Glutamatergic neuron (in vitro differentiated cells): Measurements from ENCODE around the gene GNB1. TPM values are rescaled to one million over a fixed set of nuclear protein-coding genes. Genes with fewer than 3 reads are reported as not detected.
"Not testable (repeated sequence)": the region's sequence is repeated elsewhere in the genome, so short reads cannot be mapped to it uniquely, and the experiment has no call there.

ENCODE experiments used
- DNase-seq: peaks from one replicate; pipeline ENCODE4 v3.0.0; 2022
- H3K27ac Mint-ChIP-seq: one replicate; pipeline ENCODE4 v1.8.0; 2020; ENCODE audit warnings: mild to moderate bottlenecking, mixed read lengths, inconsistent platforms; ENCODE audit not compliant: unreplicated experiment
- H3K27me3 Mint-ChIP-seq: one replicate; pipeline ENCODE4 v1.8.0; 2020; ENCODE audit warnings: mild to moderate bottlenecking, moderate library complexity, mixed read lengths, inconsistent platforms; ENCODE audit not compliant: unreplicated experiment
- H3K36me3 Mint-ChIP-seq: one replicate; pipeline ENCODE4 v1.8.0; 2020; ENCODE audit warnings: mild to moderate bottlenecking, mixed read lengths, inconsistent platforms; ENCODE audit not compliant: unreplicated experiment
- H3K4me1 Mint-ChIP-seq: one replicate; pipeline ENCODE4 v1.8.0; 2020; ENCODE audit warnings: mild to moderate bottlenecking, low read depth, mixed read lengths, inconsistent platforms; ENCODE audit not compliant: unreplicated experiment
- H3K4me3 Mint-ChIP-seq: one replicate; pipeline ENCODE4 v1.8.0; 2020; ENCODE audit warnings: mild to moderate bottlenecking, mixed read lengths, inconsistent platforms; ENCODE audit not compliant: unreplicated experiment
- H3K9me3 Mint-ChIP-seq: one replicate; pipeline ENCODE4 v1.8.0; 2020; ENCODE audit warnings: mild to moderate bottlenecking, moderate library complexity, mixed read lengths, inconsistent platforms; ENCODE audit not compliant: unreplicated experiment
- CTCF ChIP-seq: fragments of 200-600 bp; sonication (generic); IDR thresholded peaks from one replicate; pipeline ENCODE4 v1.5.0; 2021; ENCODE audit not compliant: partially characterized antibody, unreplicated experiment
- total RNA-seq: library from RNA; stranded (reverse); fragmentation: NEBNext Ultra II Directional; extraction: Animal tissue kit (Norgen Biotek cat#: 25700); gene quantifications from one replicate; pipeline ENCODE4 v1.2.1, GENCODE V29; 2021; ENCODE audit not compliant: unreplicated experiment

Gene GNB1
- total RNA-seq, 1 donor from 2014 or later, result 734 TPM

- no peak for DNase-seq
- peaks cover 5% of the 10 kb centered on the region for H3K9me3 Mint-ChIP-seq
- H3K4me1 Mint-ChIP-seq, result peaks cover 10% of the 10 kb centered on the region
- TF ChIP-seq CTCF, result no peak
- H3K4me3 Mint-ChIP-seq, result no peak overlapping the region
- H3K36me3 Mint-ChIP-seq, result no peaks in the 10 kb centered on the region
- H3K27ac Mint-ChIP-seq, result peak overlapping the region; percentile 59
- peaks cover 7% of the 10 kb centered on the region for H3K27me3 Mint-ChIP-seq
Observed at GRCh38 chr1:1752636-1753606, 138.0 kb downstream of the GNB1 start.

DNA sequence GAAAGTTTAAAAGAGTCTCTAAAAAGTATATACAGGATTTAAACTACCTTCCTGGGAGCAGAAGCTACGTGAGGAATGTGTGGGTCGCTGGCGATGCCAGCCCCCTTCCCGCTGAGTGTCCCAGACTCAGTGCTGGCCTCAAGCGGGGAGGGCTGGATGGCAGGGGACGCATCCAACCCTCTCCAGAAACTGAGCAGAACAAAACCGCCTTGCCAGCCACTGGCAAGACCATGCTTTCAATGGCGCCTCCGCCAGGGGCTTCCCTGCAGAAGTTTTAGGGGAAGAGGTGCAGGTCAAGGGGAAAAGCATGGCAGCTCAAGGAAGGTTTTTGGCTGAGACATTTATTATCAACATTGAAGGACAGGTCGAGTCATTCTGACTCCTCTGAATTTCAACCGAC, 138.7 kb downstream of the GNB1 start:
- DNase-seq, result no peak
- TF ChIP-seq CTCF, result no peak
- Mint-ChIP-seq H3K27me3 (peaks cover 5% of the 10 kb centered on the region), H3K36me3 (no peaks in the 10 kb centered on the region), H3K9me3 (peaks cover 5% of the 10 kb centered on the region), H3K4me3 (no peak overlapping the region), H3K4me1 (peaks cover 10% of the 10 kb centered on the region), H3K27ac (peak overlapping the region; percentile 59)

- not testable (repeated sequence) for H3K36me3 Mint-ChIP-seq, H3K4me3 Mint-ChIP-seq, H3K27me3 Mint-ChIP-seq, H3K9me3 Mint-ChIP-seq, DNase-seq, H3K27ac Mint-ChIP-seq
- peaks cover 10% of the 10 kb centered on the region for H3K4me1 Mint-ChIP-seq
Observed at GRCh38 chr1:1749941-1750340, 140.9 kb downstream of the GNB1 start.

DNA sequence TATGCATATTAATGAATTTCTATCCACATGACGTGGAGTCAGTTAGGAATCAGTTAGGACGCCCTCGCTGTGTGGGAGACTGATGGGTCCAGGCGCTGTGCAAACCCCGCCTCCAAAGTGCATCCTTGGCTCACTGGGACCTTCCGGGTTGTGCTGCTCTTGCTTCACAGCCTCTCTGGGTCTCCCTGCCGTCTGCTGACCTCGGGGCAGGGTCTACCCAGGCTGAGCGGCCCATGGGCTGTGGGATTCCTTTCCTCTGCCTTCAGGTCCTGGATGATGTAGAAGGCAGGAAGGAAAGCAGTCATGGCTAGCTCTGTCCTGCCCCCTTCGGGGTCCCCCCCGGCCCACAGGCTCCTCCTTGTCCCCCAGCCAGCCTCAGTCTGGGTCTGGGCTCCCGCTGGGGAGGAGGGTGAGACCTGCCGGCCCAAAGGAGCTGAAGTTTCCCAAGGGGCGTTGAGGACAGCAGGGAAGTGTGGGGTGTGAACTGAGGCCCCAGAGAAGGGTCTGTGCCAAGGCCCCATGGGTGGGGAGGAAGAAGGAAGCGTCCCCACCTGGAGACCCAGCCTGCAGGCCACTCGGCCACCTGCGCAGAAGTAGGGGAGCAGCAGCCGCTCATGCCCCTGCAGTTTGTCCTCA, 142.1 kb downstream of the GNB1 start:
- peak overlapping the region; percentile 4 for H3K4me3 Mint-ChIP-seq
- peaks cover 5% of the 10 kb centered on the region for H3K9me3 Mint-ChIP-seq
- peaks cover 5% of the 10 kb centered on the region for H3K27me3 Mint-ChIP-seq
- DNase-seq, result no peak
- no peak for TF ChIP-seq CTCF
- H3K4me1 Mint-ChIP-seq, result peaks cover 10% of the 10 kb centered on the region
- no peaks in the 10 kb centered on the region for H3K36me3 Mint-ChIP-seq
- H3K27ac Mint-ChIP-seq, result no peak overlapping the region

DNA sequence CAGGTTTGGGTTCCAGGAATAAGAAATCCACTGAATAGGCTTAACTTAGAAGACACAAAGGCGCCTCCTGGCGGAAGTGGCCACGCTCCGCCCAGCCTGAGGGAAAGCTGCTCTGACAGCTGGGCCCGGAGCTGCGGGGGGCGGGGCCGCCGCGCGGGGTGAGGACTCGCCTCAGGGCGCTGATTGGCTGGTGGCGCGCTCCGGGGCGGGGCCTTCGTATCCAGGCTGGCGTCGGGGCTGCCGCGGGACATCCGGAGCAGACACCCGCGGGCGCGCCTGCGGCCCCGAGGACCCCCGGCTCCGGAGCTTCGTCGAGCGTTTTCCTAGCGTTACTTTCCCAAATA, 144.3 kb downstream of the GNB1 start:
- not testable (repeated sequence) for H3K27ac Mint-ChIP-seq, H3K4me1 Mint-ChIP-seq, H3K9me3 Mint-ChIP-seq, H3K36me3 Mint-ChIP-seq, H3K4me3 Mint-ChIP-seq, DNase-seq, H3K27me3 Mint-ChIP-seq

DNA sequence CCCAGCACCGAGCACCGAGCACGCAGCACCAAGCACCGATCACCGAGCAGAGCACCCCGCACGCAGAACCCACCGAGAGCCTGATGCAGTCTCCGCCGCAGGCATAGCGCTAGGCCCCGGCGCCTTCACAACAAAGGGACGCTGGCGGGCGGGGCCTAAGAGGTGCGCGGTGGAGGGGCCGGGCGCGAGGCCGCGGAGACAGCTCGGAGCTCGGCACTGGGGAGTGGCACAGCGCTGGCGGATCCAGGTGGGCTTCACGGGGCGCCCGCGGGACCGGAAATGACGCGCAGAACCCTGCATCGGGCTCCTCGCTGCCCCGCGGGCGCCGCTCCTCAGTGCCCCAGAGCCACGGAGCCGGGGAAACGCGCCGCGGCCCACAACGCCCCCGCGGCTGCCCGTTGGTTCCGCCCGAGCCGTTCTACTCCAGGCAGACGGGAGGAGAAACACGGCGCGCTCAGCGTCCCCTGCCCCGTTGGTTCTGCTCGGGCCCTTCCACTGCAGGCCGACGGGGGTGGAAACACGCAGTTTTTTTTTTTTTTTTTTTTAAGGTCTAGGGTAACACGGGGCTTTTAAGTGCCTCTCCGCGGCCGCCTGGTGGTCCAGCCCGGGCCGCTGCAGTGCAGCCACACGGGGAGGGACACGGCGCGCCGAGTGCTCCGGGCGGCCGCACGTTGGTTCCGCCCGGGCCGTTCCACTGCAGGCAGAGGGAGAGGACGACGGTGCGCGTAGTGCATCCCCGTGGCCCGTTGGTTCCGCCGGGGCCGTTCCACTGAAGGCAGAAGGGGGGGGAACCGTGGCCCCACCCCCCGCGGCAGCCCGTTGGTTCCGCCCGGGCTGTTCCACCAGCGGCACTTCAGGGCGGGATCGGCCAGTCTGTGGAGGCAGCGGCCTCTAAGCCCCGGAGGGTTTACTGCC, 145.0 kb downstream of the GNB1 start:
- H3K27ac Mint-ChIP-seq, H3K4me1 Mint-ChIP-seq, H3K9me3 Mint-ChIP-seq, H3K4me3 Mint-ChIP-seq, H3K36me3 Mint-ChIP-seq, H3K27me3 Mint-ChIP-seq: not testable (repeated sequence)
- peak; percentile 79 for DNase-seq

DNA sequence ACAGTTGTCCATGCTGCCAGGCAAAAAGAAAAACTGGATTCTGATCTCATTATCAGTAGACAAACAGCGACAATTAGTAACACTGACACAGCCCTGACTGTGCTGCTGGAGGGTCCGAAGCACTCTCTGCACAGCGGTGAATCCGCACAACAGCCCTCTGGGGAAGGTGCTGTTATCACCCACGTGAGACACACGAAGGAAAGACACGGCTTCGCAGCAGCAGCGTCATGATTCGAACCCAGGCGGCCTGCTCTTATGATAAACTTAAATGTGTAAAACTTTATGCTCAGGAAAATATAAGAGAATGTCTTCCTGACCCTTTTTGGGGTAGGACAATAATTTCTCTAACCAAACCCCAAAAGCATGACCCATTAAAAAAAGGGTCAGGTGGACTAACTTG, 148.4 kb downstream of the GNB1 start:
- H3K36me3 Mint-ChIP-seq, H3K4me3 Mint-ChIP-seq, H3K27ac Mint-ChIP-seq: not testable (repeated sequence)

DNA sequence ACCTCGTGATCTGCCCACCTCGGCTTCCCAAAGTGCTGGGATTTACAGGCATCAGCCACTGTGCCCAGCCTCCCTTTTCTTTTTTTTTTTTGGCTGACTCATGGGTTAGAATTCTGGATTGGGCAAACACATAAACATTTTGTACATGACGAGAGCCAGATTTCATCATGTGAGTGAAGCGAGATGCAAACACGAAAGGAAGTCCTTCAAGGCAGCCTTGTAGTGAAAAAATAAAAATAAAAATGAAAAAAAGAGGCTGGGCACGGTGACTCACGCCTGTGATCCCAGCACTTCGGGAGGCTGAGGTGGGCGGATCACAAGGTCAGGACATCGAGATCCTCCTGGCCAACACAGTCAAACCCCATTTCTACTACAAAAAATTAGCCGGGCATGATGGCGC, 149.9 kb downstream of the GNB1 start:
- H3K36me3 Mint-ChIP-seq, H3K27me3 Mint-ChIP-seq, H3K27ac Mint-ChIP-seq, H3K4me1 Mint-ChIP-seq, H3K4me3 Mint-ChIP-seq, H3K9me3 Mint-ChIP-seq, DNase-seq: not testable (repeated sequence)

More for the DNA sequence above, 148.4 kb downstream of the GNB1 start:
- DNase-seq, H3K4me1 Mint-ChIP-seq, H3K27me3 Mint-ChIP-seq, H3K9me3 Mint-ChIP-seq: not testable (repeated sequence)
